HG03520 (cell line): ENCODE measurements around the gene ETFB.
A peak's percentile ranks its signal among the peaks of the same experiment; 100 is the strongest.

Experiments
- ATAC-seq: cut with Tn5 transposase; IDR thresholded peaks from one replicate; pipeline ENCODE4 v1.9.1; 2021; ENCODE audit warnings: mild to moderate bottlenecking, moderate library complexity; ENCODE audit not compliant: unreplicated experiment

The ETFB gene

GRCh38 chr19:51354103-51354741 lies 12.0 kb downstream of the ETFB start:
- no peak for ATAC-seq

- ATAC-seq, result no peak
These were observed 13.3 kb downstream of the ETFB start for GRCh38 chr19:51352783-51353360.

GRCh38 chr19:51351266-51351990 lies 14.8 kb downstream of the ETFB start:
- no peak for ATAC-seq

- no peak for ATAC-seq
These were observed 18.8 kb downstream of the ETFB start for GRCh38 chr19:51347209-51347928.

GRCh38 chr19:51346742-51347141 lies 19.4 kb downstream of the ETFB start:
- no peak for ATAC-seq

- no peak for ATAC-seq
These were observed 21.0 kb downstream of the ETFB start for GRCh38 chr19:51345076-51345620.

- no peak for ATAC-seq
These were observed 23.3 kb downstream of the ETFB start for GRCh38 chr19:51342631-51343569.

GRCh38 chr19:51341976-51342580 lies 24.1 kb downstream of the ETFB start, which contains the start of gene VSIG10L:
Gene VSIG10L, minus strand, starts transcription at chr19:51342139. Its CDS starts 15 bp downstream, at chr19:51342124.
- no peak for ATAC-seq

GRCh38 chr19:51341066-51341465 lies 25.1 kb downstream of the ETFB start:
- ATAC-seq, result no peak

GRCh38 chr19:51339687-51340656 lies 26.2 kb downstream of the ETFB start:
- ATAC-seq, result peak; percentile 52

- ATAC-seq, result peak; percentile 2
These were observed 26.9 kb downstream of the ETFB start for GRCh38 chr19:51339313-51339686.

GRCh38 chr19:51338563-51339312 lies 27.4 kb downstream of the ETFB start:
- ATAC-seq, result peak; percentile 64

GRCh38 chr19:51337861-51338562 lies 28.2 kb downstream of the ETFB start:
- ATAC-seq, result no peak

- no peak for ATAC-seq
These were observed 28.9 kb downstream of the ETFB start for GRCh38 chr19:51337141-51337860.

GRCh38 chr19:51333836-51334460 lies 32.2 kb downstream of the ETFB start:
- no peak for ATAC-seq

GRCh38 chr19:51331716-51332115 lies 34.5 kb downstream of the ETFB start:
- ATAC-seq, result no peak
